Pulmonary artery endothelial cell (primary cell): ENCODE data around the gene OR10C1. TPM values are rescaled to one million over a fixed set of nuclear protein-coding genes. Genes with fewer than 3 reads are reported as not detected.
"Not testable (repeated sequence)": the region's sequence is repeated elsewhere in the genome, so short reads cannot be mapped to it uniquely, and the experiment has no call there.

Experiments used
- DNase-seq: peaks from one replicate; pipeline ENCODE4 v3.0.0-alpha.2; 2011; ENCODE audit warnings: low read depth, low spot score
- total RNA-seq: library from RNA; depleted of rRNA; stranded (reverse); fragments of >200 nt; gene quantifications from 2 replicates; pipeline ENCODE4 v1.2.3, GENCODE V29; 2014

Gene OR10C1, protein sequence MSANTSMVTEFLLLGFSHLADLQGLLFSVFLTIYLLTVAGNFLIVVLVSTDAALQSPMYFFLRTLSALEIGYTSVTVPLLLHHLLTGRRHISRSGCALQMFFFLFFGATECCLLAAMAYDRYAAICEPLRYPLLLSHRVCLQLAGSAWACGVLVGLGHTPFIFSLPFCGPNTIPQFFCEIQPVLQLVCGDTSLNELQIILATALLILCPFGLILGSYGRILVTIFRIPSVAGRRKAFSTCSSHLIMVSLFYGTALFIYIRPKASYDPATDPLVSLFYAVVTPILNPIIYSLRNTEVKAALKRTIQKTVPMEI
- not detected in 2 replicates for total RNA-seq

GRCh38 chr6:29439006-29439405 is at the start of gene OR10C1:
Gene OR10C1 (plus strand): TSS chr6:29439306. CDS start chr6:29440016, 710 bp downstream.
- DNase-seq, result no peak

- DNase-seq, result no peak
Measured at GRCh38 chr6:29395331-29395730, 43.8 kb upstream of the OR10C1 start, which contains the start of gene OR12D2. Gene OR12D2 (plus strand): TSS chr6:29395631. CDS start chr6:29396700, 1,069 bp downstream.

DNA sequence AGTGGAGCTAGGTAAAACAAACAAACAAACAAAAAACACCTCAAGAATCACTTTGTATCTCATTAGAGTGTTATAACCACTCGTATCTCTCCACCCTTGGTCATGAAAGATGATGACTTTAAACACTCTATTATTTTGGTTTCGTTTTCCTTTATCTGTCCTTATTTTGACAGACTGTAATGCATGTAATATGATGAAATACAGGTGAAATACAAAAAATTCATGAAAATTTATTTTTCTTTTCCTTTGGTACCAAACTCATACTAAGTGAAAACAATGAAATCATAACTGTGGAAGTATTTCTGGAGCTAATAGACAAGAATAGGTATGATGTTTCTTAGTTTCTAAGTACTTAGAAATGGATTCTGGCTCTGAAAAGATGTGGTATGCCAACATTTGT is 39.6 kb upstream of the OR10C1 start:
- no peak for DNase-seq

DNA sequence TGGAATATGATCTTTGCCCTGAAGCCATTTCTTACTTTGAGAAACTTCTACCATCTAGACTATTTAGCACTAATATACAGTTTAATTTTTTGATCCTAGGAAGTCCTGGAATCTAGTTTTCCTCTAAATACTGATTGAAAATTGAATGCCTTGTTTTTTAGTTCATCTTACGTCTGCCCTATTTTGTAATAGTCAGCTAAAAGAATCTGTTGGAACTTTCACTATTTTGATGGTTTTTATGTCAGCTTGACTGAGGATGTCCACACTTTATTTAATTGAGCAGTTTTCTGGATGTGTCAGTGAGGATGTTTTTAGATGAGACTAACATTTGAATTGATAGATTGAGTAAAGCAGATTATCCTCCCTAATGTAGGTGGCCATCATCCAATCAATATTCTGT is 35.3 kb upstream of the OR10C1 start:
- DNase-seq, result no peak

GRCh38 chr6:29414588-29414987 is 24.5 kb upstream of the OR10C1 start, which contains the start of gene OR12D1:
Gene OR12D1 (plus strand): TSS chr6:29414928.
- DNase-seq, result no peak

GRCh38 chr6:29419516-29419915 is 19.6 kb upstream of the OR10C1 start:
- no peak for DNase-seq

- no peak for DNase-seq
Measured at GRCh38 chr6:29424168-29424567, 14.9 kb upstream of the OR10C1 start.

DNA sequence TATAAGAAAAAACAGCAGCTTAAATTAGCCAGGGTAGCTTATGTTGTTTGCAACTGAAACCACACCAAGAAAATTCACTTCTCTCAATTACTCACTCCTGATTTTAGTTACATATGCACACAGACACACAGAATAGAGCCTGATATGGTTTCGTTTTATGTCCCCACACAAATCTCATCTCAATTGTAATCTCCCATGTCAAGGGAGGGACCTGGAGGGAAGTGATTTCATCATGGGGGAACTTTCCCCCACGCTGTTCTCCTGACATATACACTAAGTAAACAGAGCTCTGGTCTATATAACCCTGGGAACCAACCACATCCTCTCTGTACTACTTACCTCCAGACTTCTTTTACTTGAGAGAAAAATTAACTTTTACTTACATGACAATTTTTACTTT is 14.5 kb upstream of the OR10C1 start:
- DNase-seq, result no peak

DNA sequence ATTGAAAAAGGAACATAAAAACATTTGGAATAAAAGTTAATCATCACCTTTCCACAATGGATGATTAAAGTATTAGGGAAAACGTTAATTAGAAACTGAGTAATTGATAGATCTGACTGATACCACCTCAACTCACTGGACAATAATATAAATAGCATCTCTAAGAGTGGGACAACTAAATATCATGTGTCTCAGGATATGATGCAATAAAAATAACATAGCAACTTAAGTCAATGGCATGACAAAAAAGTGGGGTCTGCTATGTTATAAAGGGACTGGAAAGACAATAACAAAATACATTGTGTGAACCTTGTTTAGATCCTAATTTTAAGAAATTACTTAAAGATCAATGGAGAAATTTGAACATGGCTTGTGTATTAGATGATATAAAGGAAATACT is 14.0 kb upstream of the OR10C1 start:
- DNase-seq, result no peak

- no peak for DNase-seq
Measured at GRCh38 chr6:29426654-29427053, 12.5 kb upstream of the OR10C1 start.

- not testable (repeated sequence) for DNase-seq
Measured at GRCh38 chr6:29436730-29437129, 2.4 kb upstream of the OR10C1 start.

- DNase-seq, result no peak
Measured at GRCh38 chr6:29442719-29443118, 3.6 kb downstream of the OR10C1 start.

DNA sequence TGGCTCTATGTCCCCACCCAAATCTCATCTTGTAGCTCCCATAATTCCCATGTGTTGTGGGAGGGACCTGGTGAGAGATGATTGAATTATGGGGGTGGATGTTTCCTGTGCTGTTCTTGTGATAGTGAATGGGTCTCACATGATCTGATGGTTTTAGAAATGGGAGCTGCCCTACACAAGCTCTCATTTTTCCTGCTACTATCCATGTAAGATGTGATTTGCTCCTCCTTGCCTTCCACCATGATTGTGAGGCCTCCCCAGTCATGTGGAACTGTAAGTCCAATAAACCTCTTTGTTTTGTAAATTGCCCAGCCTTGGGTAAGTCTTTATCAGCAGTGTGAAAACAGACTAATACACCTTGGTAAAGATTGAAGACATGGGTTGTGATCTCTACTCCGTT is 4.9 kb downstream of the OR10C1 start:
- DNase-seq, result not testable (repeated sequence)

- DNase-seq, result no peak
Measured at GRCh38 chr6:29447670-29448069, 8.6 kb downstream of the OR10C1 start.

DNA sequence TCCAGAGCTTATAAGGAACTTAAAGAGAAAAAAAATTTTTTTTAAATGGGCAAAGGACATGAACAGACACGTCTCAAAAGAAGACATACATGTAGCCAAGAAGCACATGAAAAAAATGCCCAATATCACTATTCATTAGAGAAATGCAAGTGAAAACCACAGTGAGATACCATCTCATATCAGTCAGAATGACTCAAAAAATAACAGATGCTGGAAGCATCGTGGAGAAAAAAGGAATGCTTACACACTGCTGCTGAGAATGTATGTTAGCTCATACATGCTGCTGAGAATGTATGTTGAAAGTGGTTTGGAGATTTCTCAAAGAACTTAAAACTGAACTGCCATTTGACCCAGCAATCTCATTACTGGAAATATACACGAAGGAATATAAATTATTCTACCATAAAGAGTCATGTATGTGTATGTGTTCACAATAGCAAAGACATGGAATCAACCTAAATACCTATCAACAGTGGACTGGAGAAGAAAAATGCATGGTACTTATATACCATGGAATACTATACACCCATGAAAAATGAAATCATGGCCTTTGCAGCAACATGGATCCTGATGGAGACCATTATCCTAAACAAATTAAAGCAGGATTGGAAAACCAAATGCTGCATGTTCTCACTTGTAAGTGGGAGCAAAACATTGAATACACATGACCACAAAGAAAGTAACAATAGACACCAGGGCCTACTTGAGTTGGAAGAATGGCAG is 12.5 kb downstream of the OR10C1 start:
- no peak for DNase-seq

GRCh38 chr6:29456971-29457370 is 17.9 kb downstream of the OR10C1 start, which contains the start of the genes OR11A1 and OR2H1:
Gene OR11A1 (minus strand): TSS chr6:29457071. CDS start chr6:29427641, 29,430 bp downstream.
Gene OR2H1 (plus strand): TSS chr6:29457155. CDS start chr6:29461770, 4,615 bp downstream.
- no peak for DNase-seq

DNA sequence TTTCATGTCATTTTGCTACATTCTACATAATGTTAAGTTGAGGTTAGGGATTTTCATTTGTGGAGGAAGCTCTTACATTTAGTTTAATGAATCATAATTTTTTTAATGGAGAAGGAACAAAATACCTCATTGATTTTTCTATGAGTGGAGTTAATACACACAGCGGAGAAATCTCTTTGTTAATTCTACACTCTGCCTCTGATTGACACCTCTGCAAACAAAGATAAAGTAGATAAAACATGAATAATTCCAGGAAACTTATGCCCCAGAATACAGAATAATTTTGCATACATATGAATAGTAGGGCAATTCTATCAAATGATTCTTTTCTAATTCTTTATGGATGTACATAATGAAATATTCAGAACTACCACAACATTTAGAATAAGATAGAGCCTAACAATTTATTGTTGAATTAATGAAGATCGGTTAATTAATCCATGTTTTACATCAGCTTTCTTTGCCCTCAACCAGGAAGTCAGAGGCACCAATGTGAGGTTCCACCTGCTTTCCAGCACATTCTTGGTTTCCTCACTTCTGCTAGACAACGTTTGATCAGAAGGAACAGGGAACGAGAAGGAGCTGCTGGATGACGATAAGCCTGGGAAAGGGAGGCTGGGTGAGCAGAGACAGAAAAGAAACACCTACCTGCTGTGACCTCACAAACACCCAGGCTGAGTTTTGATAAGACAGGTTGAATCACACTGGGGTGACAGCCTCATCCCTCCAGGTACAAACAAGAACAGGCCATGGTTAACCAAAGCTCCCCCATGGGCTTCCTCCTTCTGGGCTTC is 22.1 kb downstream of the OR10C1 start:
- no peak for DNase-seq

DNA sequence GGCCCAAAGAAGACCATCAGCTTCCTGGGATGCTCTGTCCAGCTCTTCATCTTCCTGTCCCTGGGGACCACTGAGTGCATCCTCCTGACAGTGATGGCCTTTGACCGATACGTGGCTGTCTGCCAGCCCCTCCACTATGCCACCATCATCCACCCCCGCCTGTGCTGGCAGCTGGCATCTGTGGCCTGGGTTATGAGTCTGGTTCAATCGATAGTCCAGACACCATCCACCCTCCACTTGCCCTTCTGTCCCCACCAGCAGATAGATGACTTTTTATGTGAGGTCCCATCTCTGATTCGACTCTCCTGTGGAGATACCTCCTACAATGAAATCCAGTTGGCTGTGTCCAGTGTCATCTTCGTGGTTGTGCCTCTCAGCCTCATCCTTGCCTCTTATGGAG is 22.9 kb downstream of the OR10C1 start:
- no peak for DNase-seq

DNA sequence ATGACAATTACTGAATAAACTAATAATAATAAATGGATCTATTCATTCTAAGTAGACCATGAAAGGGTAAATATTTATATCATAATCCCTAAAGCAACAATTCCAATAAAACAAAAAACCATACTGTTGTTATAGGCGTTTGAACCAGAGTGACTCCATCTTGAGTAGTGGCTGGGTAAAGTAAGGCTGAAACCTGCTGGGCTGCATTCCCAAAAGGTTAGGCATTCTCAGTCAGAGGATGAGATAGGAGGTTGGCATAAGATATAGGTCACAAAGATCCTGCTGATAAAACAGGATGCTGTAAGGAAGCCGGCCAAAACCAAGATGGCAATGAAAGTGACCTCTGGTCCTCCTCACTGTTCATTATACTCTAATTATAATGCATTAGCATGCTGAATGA is 26.2 kb downstream of the OR10C1 start:
- no peak for DNase-seq

- no peak for DNase-seq
Measured at GRCh38 chr6:29465801-29466200, 26.7 kb downstream of the OR10C1 start.

DNA sequence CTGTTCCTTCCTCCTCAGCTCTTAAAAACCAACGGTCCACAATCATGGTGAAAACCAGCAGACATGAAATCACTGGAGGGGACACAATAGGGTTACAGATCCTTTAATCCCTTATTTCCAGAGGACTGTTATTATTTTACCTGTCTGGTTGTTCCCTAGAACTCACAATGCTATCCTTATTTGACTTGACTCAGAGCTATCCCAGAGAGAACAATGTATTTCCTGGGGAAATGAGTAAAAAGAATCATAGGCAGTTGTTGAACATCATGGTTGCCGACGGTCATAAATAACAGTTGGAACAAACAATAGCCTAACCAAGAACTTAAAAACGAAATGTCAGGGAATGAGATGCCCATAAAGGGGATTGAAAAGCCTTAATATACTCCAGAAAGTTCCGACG is 27.1 kb downstream of the OR10C1 start:
- DNase-seq, result peak; percentile 27

GRCh38 chr6:29474996-29475395 is 35.9 kb downstream of the OR10C1 start:
- no peak for DNase-seq
